HG02973 (cell line): ENCODE data around the gene MPRIP.
"Not testable (repeated sequence)": the region's sequence is repeated elsewhere in the genome, so short reads cannot be mapped to it uniquely, and the experiment has no call there.

Experiments used
- ATAC-seq: cut with Tn5 transposase; IDR thresholded peaks from one replicate; pipeline ENCODE4 v1.9.1; 2021; ENCODE audit warnings: moderate library complexity; ENCODE audit not compliant: unreplicated experiment

MPRIP gene

DNA sequence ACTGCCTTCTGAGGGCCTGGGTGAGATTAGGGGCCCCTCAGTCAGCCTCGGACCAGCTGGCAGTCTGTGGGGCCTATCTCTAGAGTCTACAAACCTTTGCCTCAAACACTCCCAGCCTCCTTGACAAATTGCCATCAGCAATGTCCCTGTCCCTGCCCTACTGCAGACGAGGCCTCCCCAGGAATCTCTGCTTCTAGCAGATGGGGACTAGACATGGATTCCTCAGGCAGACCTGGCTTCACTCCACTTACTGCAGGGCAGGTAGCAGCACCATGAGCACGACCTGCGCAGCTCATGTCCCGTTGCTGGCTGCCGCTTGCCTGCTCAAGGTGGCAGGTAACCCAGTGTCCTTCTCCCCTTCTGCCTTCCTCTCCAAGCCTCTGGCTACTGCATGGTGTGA is 114.8 kb downstream of the MPRIP start:
- ATAC-seq = no peak

DNA sequence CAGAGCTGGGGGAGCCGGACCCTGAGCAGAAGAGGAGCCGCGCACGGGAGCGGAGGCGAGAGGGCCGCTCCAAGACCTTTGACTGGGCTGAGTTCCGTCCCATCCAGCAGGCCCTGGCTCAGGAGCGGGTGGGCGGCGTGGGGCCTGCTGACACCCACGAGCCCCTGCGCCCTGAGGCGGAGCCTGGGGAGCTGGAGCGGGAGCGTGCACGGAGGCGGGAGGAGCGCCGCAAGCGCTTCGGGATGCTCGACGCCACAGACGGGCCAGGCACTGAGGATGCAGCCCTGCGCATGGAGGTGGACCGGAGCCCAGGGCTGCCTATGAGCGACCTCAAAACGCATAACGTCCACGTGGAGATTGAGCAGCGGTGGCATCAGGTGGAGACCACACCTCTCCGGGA is 116.2 kb downstream of the MPRIP start:
- ATAC-seq = not testable (repeated sequence)

DNA sequence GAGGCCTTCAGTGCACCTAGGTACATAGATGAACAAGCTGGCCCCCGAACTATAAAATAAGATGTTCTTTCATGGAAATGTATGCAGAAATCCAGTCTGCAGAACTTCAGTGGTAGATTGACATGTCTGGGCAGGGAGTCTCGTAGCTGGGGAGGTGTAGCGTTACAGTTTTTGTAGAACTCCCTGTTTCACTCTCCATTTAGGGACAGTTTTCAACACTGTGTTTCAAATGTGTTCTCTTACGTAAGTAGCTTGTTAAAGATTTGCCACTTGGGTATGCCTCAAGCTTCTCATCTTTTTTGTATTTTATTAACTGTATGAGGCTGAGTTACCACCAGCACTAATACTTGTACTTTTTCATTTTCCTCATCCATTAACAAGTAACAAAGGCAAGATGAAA is 117.3 kb downstream of the MPRIP start:
- no peak for ATAC-seq

DNA sequence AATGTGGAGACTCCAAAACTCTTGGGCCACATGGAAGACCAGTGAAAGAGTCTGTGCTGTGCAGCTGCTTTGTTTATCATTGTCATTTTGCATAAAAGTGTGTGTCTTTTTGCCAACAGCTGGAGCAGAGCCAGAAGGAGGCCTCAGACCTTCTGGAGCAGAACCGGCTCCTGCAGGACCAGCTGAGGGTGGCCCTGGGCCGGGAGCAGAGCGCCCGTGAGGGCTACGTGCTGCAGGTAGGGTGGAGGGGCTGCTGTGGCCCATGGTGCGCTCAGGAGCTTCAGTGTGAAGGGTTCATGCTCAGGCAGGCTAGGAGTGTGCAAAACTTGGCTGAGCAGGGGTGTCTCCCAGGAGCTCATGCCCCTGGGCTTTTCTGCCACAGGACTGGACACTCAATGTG is 118.9 kb downstream of the MPRIP start:
- ATAC-seq = no peak

DNA sequence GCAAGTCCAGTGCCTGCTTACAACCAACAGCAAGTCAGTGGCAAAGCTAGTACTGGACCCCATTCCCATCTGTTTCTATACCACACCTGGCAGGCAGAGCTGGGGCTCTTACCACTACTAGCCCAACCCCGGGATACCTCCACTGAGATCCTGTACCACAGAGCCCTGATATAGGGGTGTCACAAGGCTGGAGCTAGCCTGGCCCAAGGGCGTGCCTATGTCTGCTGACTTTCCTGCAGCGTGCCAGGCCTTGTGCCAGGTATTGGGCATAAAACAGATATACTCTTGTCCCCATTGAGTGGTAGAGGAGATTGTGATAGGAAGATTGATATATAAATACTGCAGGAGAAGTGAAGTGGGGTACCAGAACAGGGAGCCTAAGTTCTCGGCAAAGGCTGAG is 119.5 kb downstream of the MPRIP start:
- ATAC-seq = no peak

DNA sequence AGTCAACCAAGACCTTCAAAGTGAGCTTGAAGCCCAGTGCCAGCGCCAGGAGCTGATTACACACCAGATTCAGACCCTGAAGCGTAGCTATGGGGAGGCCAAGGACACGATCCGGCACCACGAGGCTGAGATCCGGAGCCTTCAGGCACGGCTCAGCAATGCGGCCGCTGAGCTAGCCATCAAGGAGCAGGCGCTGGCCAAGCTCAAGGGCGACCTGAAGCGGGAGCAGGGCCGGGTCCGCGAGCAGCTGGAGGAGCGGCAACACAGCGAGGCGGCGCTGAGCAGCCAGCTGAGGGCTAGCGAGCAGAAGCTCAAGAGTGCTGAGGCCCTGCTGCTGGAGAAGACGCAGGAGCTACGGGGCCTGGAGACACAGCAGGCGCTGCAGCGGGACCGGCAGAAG is 121.9 kb downstream of the MPRIP start:
- no peak for ATAC-seq

DNA sequence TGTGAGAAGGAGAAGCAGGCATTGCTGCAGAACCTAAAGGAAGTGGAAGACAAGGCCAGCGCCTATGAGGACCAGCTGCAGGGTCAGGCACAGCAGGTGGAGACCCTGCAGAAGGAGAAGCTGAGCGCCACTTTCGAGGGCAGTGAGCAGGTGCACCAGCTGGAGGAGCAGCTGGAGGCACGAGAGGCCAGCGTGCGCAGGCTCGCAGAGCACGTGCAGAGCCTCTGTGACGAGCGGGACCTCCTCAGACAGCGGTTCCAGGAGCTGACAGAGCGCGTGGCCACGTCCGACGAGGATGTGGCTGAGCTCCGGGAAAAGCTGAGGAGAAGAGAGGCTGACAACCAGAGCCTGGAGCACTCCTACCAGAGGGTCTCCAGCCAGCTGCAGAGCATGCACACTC is 122.4 kb downstream of the MPRIP start:
- ATAC-seq = no peak

DNA sequence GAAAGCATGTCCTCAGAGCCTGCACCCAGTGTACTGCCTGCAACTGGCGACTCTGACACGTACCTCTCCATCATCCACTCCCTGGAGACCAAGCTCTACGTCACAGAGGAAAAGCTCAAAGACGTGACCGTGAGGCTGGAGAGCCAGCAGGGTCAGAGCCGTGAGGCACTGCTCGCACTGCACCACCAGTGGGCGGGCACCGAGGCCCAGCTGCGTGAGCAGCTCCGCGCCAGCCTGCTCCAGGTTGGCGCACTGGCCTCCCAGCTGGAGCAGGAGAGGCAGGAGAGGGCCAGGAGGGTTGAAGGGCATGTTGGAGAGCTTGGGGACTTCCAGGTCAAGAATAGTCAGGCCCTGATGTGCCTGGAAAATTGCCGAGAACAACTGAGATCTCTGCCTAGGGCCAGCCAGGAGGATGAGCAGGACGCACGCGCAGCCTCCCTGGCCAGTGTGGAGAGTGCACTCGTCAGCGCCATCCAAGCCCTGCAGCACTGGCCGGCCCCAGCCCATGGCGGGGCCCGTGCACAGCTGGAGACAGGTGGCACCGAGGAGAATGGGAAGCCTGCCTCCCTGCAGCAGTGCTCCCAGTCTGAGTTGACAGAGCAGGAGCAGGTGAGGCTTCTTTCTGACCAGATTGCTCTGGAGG is 123.5 kb downstream of the MPRIP start:
- ATAC-seq = no peak

DNA sequence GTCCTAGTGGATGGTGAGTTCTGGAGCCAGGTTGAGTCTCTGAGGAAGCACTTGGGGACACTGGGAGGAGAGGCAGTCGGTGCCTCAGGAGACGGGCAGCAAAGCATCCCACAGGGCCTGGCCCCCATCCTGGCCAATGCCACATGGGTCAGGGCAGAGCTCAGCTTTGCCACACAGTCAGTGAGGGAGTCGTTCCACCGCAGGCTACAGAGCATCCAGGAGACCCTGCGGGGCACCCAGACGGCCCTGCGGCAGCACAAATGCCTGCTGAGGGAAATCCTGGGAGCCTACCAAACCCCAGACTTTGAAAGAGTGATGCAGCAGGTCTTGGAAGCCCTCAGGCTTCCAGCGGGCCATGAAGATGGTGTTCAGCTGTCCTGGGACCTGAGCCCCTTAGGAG is 124.2 kb downstream of the MPRIP start:
- ATAC-seq = no peak

DNA sequence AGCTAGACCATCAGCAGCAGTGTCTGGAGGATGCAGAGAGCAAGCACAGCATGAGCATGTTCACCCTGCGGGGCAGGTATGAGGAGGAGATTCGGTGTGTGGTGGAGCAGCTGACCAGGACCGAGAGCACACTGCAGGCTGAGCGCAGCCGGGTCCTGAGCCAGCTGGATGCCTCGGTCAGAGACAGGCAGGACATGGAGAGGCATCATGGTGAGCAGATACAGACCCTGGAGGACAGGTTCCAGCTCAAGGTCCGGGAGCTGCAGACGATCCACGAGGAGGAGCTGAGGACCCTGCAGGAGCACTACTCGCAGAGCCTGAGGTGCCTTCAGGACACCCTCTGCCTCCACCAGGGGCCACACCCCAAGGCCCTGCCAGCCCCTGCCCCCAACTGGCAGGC is 125.1 kb downstream of the MPRIP start:
- no peak for ATAC-seq

DNA sequence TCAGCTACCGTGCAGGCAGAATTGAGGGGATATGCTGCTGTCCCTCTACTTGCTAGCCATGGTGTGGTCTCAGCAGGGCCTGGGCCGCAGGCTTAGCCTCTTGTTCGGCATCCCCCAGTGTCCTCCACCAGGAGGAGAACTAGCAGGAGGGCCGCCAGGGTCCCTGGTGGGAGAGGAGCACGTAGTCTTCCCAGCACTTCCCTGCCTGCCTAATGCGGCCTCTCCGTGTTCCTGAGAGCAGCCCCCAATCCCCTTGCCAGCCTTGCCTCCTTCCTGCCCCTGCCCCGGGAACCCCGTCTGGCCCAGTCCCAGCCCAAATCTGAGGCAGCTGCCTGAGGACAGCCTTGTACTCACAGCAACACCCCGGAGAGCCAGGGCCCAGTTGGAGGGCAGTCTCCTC is 125.7 kb downstream of the MPRIP start:
- ATAC-seq = no peak

DNA sequence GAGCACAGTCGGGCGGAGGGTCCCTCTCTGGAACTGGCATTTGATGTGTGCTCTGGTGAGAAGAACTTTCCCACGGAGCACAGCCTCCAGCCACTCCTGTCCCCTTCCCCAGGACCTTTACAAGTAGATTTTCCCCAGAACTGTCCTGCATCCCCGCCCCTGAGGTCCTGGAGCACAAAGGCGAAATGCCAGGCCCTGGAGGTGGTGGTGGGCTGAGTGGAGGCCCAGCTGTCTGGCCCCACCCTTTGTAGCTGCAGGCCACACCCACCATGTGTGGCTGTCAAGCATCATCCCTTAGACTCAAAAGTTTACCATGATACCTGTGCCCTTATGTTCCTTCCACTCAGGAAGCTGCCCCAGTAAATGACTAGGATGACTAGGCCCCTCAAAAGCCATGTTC is 126.1 kb downstream of the MPRIP start:
- no peak for ATAC-seq

DNA sequence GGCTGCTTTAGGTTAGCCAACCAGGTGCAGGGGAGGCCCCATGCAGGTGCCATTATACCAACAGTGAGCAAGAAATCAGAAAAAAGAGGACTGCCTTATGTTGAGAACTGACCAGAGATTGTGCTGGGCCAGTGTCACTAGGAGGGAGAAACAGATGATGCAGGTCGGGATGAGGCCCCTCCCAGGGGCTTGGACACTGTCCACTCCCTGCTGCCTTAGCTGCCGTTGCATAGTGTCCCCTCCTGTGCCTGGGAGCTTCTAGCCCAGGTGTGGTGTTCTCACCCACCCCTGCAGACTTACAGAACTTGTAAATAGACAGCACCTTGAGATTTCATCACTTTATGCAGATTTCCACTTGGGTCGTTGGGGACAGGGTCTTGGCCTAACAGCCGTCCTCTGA is 127.1 kb downstream of the MPRIP start:
- ATAC-seq = no peak

DNA sequence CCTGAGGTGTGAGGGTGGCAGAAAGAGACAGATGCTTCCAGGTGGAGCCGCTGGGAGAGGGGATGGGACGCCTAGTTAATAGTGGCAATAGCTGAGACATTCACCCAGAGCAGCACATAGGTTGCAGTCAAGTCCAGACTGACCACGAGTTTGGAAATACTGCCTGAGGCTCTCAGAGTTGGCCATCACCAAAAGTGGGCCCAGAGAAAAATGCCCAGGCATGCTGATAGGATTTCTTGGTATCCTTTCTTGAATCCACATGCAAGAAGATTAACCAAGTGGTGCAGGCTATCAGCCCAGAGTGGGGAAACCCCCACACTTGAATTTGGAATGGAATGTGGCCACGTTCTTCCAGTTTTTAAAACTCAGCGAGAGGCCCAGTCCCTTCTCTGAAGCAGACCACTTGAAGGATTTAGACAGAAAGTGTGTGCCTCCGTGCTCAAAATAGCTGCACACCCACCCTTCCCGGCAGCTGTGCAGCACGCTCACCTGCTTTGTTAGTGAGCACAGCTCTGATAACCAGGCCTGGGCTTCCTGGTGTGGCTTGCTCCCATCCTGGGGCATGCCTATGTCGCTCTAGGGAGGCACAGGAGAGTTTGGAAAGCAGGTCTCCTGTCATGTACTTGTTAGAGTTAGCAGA is 128.2 kb downstream of the MPRIP start:
- no peak for ATAC-seq

DNA sequence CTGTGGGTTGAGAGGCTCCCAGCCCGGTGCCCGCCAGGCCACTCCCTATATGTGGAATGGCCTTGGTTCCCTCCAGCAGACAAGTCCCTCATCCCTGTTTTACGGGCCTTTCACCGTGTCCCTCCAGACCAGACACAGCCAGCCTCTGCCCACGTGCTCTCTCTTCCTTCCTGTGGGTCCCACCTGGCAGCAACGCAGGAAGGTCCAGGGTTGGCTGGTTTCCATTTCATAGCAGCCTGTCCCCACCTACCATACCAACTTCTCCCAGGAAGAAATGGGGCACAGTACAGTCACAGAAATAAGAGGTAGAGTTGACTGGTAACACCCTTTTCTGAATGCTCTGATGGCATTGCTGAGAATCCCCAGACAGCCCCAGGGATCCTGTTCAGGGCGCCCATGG is 128.9 kb downstream of the MPRIP start:
- ATAC-seq = no peak

DNA sequence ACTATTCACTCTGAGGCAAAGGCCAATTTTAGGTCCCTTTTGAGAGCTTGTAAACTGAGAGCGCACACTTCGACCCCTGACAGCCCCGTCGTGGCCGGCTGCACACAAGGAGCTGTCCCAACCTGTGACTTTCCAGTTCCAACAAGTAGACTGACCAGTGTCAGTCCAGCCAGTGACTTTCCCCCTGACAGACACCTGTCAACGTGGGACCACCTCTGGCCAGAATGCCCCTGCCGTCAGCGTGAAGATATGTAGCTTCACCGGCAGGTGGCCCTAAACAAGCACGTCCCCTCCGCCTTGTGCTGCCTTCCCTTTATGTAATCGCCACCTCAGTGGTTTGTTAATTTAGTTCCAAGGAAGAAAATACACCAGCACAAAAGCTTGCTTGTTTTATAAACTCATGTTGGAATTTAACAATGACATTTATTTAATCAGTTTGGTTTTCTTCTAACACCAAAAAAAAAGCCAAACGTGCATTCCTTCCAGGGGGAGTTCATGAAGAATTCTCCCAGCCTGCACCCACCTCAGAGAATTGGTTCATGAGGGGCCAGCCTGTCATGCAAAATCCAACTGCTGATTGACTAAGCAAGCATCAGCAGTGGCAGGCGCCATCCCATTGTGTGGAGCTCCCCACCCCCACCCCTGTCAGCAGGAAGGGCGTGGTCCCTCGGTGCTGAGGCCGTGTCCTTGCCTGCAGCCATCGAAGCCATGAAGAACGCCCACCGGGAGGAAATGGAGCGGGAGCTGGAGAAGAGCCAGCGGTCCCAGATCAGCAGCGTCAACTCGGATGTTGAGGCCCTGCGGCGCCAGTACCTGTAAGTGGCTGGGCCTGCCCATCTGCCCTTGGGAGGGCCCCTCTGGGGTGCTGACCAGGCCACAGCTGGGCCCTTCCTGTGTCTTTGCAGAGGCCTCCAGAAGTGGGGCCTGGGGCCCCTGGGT is 130.0 kb downstream of the MPRIP start:
- no peak for ATAC-seq

DNA sequence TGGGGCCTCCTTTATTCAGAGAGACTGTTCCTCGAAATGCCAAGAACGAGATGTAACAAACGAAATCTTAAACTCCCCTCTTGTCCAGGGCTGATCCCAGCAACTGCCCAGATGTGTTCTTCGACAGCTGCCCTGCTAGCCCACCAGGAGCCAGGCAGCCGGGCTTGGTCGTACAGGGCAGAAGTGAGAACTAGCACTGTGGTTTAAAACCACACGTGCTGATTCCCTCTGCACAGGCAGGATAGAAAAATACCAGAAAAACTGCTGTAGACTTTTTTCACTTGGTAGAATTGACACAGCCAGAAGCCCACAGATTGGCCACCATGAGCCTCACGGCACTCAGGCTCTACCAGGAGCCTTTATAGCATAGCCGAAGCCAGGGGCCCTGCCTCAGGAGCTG is 130.7 kb downstream of the MPRIP start:
- no peak for ATAC-seq

DNA sequence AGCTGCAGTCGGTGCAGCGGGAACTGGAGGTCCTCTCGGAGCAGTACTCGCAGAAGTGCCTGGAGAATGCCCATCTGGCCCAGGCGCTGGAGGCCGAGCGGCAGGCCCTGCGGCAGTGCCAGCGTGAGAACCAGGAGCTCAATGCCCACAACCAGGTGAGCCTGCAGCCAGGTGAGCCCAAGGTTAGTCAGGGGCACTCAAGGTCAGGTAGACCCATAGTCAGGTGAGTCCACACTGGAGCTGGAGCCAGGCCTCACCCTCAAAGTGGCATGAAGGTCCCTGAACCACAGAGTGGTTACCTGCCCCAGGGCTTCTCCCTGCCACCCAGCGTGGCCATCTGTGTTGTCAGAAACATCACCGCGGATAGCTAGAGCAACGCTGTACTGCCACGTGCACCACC is 131.7 kb downstream of the MPRIP start:
- ATAC-seq = no peak

DNA sequence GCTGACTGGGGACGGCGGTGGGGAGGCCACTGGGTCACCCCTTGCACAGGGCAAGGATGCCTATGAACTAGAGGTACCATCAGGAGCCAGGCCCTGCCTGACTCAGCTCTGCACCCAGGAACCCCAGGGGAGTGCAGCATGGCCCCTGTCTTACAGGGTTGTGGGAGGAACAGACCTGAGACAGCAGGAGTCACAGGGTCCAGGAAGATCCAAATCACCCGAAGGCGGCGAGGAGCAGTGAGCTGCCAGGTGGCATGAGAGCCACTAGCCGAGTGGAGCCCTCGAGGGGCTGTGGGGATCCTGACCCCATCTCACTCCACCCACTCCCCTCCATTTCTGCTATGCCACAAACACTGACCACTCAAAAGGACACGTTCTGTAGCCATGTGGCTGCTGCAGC is 133.1 kb downstream of the MPRIP start:
- ATAC-seq = no peak

DNA sequence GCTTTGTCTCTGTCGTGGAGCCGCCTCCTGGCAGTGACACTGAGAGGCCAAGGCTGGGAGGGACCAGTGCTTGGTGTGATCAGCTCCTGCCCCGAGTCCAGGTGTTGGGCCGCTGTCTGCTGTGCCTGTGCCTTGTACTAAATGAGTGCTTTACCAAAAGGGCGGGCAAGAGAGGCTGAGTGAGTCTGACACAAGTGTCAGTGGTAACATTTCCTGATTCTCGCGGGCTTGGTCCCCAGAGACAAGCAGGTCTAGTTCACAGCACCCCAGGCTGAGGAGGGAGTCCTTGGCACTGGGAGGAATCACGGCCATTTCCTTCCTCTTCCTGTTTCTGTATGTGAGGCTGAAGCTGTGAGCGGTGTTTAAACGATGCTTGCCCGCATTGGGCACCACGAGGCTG is 133.7 kb downstream of the MPRIP start:
- no peak for ATAC-seq

DNA sequence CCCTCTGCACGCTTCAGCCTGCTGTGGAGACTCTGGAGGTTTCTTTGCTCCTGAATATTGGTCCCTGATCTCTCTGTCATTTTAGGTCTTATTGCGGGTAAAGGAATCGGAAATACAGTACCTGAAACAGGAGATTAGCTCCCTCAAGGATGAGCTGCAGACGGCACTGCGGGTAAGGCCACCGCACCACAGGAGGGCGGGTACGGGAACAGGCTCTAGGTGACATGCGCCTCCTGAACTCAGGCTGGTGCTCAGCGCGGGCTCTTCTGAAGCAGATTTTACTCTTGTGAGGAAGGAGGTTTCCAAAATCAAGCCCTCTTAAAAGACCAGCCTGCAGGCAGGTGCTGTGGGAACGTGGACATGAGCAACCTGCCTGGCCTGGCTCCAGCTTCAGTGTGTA is 134.1 kb downstream of the MPRIP start:
- ATAC-seq = no peak

DNA sequence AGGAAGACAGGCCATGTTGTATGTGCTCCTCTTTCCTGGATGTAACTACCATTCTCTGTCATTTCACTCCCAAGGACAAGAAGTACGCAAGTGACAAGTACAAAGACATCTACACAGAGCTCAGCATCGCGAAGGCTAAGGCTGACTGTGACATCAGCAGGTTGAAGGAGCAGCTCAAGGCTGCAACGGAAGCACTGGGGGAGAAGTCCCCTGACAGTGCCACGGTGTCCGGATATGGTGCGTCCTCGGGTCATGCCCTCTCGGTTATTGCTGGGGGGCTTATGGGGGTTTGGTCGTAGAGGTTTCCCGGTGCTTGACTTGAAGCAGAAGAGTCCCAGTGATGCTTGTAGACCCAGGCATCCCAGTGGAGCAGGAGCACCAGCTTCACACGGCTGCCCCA is 134.9 kb downstream of the MPRIP start:
- ATAC-seq = no peak
